HepG2 (cell line): Measurements from ENCODE around the gene OR10A3. TPM values are rescaled to one million over a fixed set of nuclear protein-coding genes. Genes with fewer than 3 reads are reported as not detected.

Source experiments
- AKNA ChIP-seq: sonication (generic); formaldehyde crosslinking; IDR thresholded peaks from 2 replicates; pipeline ENCODE4 v1.4.0; 2020; ENCODE audit warnings: missing genetic modification reagents, borderline replicate concordance
- CBX5 ChIP-seq: sonication (generic); formaldehyde crosslinking; IDR thresholded peaks from 2 replicates; pipeline ENCODE4 v1.4.0; 2020; ENCODE audit warnings: missing genetic modification reagents, borderline replicate concordance
- GLI4 ChIP-seq: sonication (generic); formaldehyde crosslinking; IDR thresholded peaks from 2 replicates; pipeline ENCODE4 v1.5.1; 2020; ENCODE audit warnings: missing genetic modification reagents, mild to moderate bottlenecking, moderate library complexity, borderline replicate concordance
- KDM2A ChIP-seq: sonication (generic); formaldehyde crosslinking; IDR thresholded peaks from 2 replicates; pipeline ENCODE4 v1.4.0; 2020; ENCODE audit warnings: low read depth, missing genetic modification reagents, borderline replicate concordance
- KLF12 ChIP-seq: sonication (generic); formaldehyde crosslinking; IDR thresholded peaks from 2 replicates; pipeline ENCODE4 v1.4.0; 2020; ENCODE audit warnings: missing genetic modification reagents, borderline replicate concordance
- KLF15 ChIP-seq: sonication (generic); formaldehyde crosslinking; IDR thresholded peaks from 2 replicates; pipeline ENCODE4 v1.8.1; 2023; ENCODE audit warnings: borderline replicate concordance, mild to moderate bottlenecking, inconsistent platforms, missing genetic modification reagents, mixed read lengths
- KMT2B ChIP-seq: IDR thresholded peaks from 2 replicates; pipeline ENCODE4 v1.6.1; 2016; ENCODE audit warnings: missing genetic modification reagents, missing compliant biosample characterization
- NFE2L1 ChIP-seq: sonication (generic); formaldehyde crosslinking; IDR thresholded peaks from 2 replicates; pipeline ENCODE4 v1.4.0; 2020; ENCODE audit warnings: missing genetic modification reagents, mild to moderate bottlenecking, borderline replicate concordance
- PLRG1 ChIP-seq: fragments of 450-650 bp; conservative IDR thresholded peaks from 2 replicates; pipeline ENCODE4 v1.6.1; 2016
- RBM22 ChIP-seq: fragments of 200-400 bp; formaldehyde crosslinking; optimal IDR thresholded peaks from 2 replicates; pipeline ENCODE3; 2017; ENCODE audit warnings: mild to moderate bottlenecking, low read length, moderate library complexity
- REL ChIP-seq: sonication (generic); formaldehyde crosslinking; conservative IDR thresholded peaks from 2 replicates; pipeline ENCODE4 v1.8.0; 2022; ENCODE audit warnings: mild to moderate bottlenecking, missing genetic modification reagents, moderate library complexity
- SALL2 ChIP-seq: sonication (generic); formaldehyde crosslinking; IDR thresholded peaks from 2 replicates; pipeline ENCODE4 v1.8.1; 2023; ENCODE audit warnings: mild to moderate bottlenecking, missing genetic modification reagents, inconsistent platforms
- SETDB1 ChIP-seq: sonication (generic); formaldehyde crosslinking; IDR thresholded peaks from 2 replicates; pipeline ENCODE4 v1.5.1; 2020; ENCODE audit warnings: missing genetic modification reagents, mild to moderate bottlenecking, borderline replicate concordance
- TAF1 ChIP-seq: sonication (generic); formaldehyde crosslinking; IDR thresholded peaks from 2 replicates; pipeline ENCODE4 v1.4.0; 2020; ENCODE audit warnings: missing genetic modification reagents
- ZNF317 ChIP-seq: sonication (generic); formaldehyde crosslinking; IDR thresholded peaks from 2 replicates; pipeline ENCODE4 v1.5.0; 2020; ENCODE audit warnings: mild to moderate bottlenecking, missing genetic modification reagents
- ZNF333 ChIP-seq: sonication (generic); formaldehyde crosslinking; IDR thresholded peaks from 2 replicates; pipeline ENCODE4 v1.4.0; 2020; ENCODE audit warnings: mild to moderate bottlenecking, missing genetic modification reagents, borderline replicate concordance
- ZNF34 ChIP-seq: sonication (generic); formaldehyde crosslinking; IDR thresholded peaks from 2 replicates; pipeline ENCODE4 v1.4.0; 2020; ENCODE audit warnings: mild to moderate bottlenecking, missing genetic modification reagents, borderline replicate concordance
- ZNF510 ChIP-seq: sonication (generic); formaldehyde crosslinking; IDR thresholded peaks from 2 replicates; pipeline ENCODE4 v1.4.0; 2020; ENCODE audit warnings: low read depth, mild to moderate bottlenecking, missing genetic modification reagents
- ZNF512B ChIP-seq: sonication (generic); formaldehyde crosslinking; IDR thresholded peaks from 2 replicates; pipeline ENCODE4 v1.5.1; 2020; ENCODE audit warnings: missing genetic modification reagents, mild to moderate bottlenecking, borderline replicate concordance
- ZNF614 ChIP-seq: IDR thresholded peaks from 2 replicates; pipeline ENCODE4 v1.6.1; 2018; ENCODE audit warnings: missing biosample characterization, missing genetic modification reagents, inconsistent platforms, borderline replicate concordance
- ZNF737 ChIP-seq: sonication (generic); formaldehyde crosslinking; IDR thresholded peaks from 2 replicates; pipeline ENCODE4 v1.5.0; 2020; ENCODE audit warnings: missing genetic modification reagents, mild to moderate bottlenecking, borderline replicate concordance
- ZNF878 ChIP-seq: sonication (generic); formaldehyde crosslinking; IDR thresholded peaks from 2 replicates; pipeline ENCODE4 v1.8.1; 2023; ENCODE audit warnings: mild to moderate bottlenecking, missing genetic modification reagents, moderate library complexity
- polyA plus RNA-seq, 8 experiments: library from polyadenylated mRNA; depleted of rRNA in 3 of 8; stranded (reverse) in 7 of 8; unstranded in 1 of 8; fragments of >200 nt; fragmentation: Illumina TruSeq in 4 of 8; extraction: Trizol in 4 of 8; gene quantifications; 2 replicates each; pipeline versions ENCODE4 v1.2.1 to v1.2.3, GENCODE V29; 2011 to 2016; ENCODE audit warnings: low read depth in 4 of 8, missing spikeins in 1 of 8, mixed read lengths in 1 of 8; ENCODE audit not compliant: insufficient read depth in 1 of 8
- total RNA-seq, 5 experiments: library from RNA; depleted of rRNA; stranded (reverse); fragments of >200 nt; fragmentation: Illumina TruSeq; extraction: Trizol; gene quantifications; 2 replicates each; pipeline ENCODE4 v1.2.3, GENCODE V29; 2016; ENCODE audit warnings: low read depth in 1 of 5

OR10A3 gene
- total and polyA plus RNA-seq, 2 of the 13 experiments (the other 11 are each of a cell fraction or from before 2014, with no cell fraction given) = not detected

- TF ChIP-seq ZNF512B (CRISPR knock-in tag) (no peak), ZNF317 (CRISPR knock-in tag) (0 out of 2 replicates have a peak, but pooled peaks have one; percentile 26), KLF12 (CRISPR knock-in tag) (peak; percentile 83; the same call in 1 of the 2 replicates), ZNF34 (peak; percentile 87; the same call in 1 of the 2 replicates), ZNF333 (CRISPR knock-in tag) (no peak), NFE2L1 (CRISPR knock-in tag) (no peak), ZNF737 (CRISPR knock-in tag) (no peak), GLI4 (CRISPR knock-in tag) (no peak), REL (CRISPR knock-in tag) (no peak), KMT2B (CRISPR knock-in tag) (peak; percentile 75), CBX5 (peak; percentile 92), ZNF614 (CRISPR knock-in tag) (0 out of 2 replicates have a peak, but pooled peaks have one; percentile 60), ZNF510 (CRISPR knock-in tag) (0 out of 2 replicates have a peak, but pooled peaks have one; percentile 71), PLRG1 (no peak), SETDB1 (CRISPR knock-in tag) (0 out of 2 replicates have a peak, but pooled peaks have one; percentile 55), ZNF878 (peak; percentile 91), TAF1 (CRISPR knock-in tag) (peak; percentile 80), KLF15 (CRISPR knock-in tag) (no peak; the same call in 1 of the 2 replicates), RBM22 (peak; percentile 70), KDM2A (CRISPR knock-in tag) (peak; percentile 87), SALL2 (CRISPR knock-in tag) (peak; percentile 88; the same call in 1 of the 2 replicates), AKNA (no peak)
Measured at GRCh38 chr11:7986768-7987559, 45.5 kb upstream of the OR10A3 start, which contains the start of gene EIF3F (continued).
